ENCODE measurements around the gene ZNF563.

GRCh38 chr19:12272386-12272785, 61.0 kb downstream of the ZNF563 start:
- TF ChIP-seq CTCF (conservative IDR thresholded peaks at IDR 0.05; ENCODE audit: low read length), result no peak
- no peak for TF ChIP-seq EZH2phosphoT487 (IDR thresholded peaks at IDR 0.05; ENCODE audit: borderline replicate concordance)
